Parathyroid adenoma (tissue), 2 donors: Measurements from ENCODE around the gene ACADS.

Experiments
- H2AFZ ChIP-seq: fragments of 300-600 bp; sonication (generic); one replicate; pipeline ENCODE4 v1.7.0; 2017; ENCODE audit warnings: antibody characterized with exemption, mild to moderate bottlenecking
- H3K27ac ChIP-seq: fragments of 300-600 bp; sonication (generic); one replicate; pipeline ENCODE4 v1.7.0; 2017
- H3K27me3 ChIP-seq: fragments of 300-600 bp; sonication (generic); one replicate; pipeline ENCODE4 v1.7.0; 2017; ENCODE audit warnings: low read length; ENCODE audit not compliant: control insufficient read depth, insufficient read depth
- H3K36me3 ChIP-seq: fragments of 300-600 bp; sonication (generic); one replicate; pipeline ENCODE4 v1.7.0; 2017; ENCODE audit warnings: low read length; ENCODE audit not compliant: control insufficient read depth, insufficient read depth
- H3K4me1 ChIP-seq: fragments of 300-600 bp; sonication (generic); one replicate; pipeline ENCODE4 v1.7.0; 2017; ENCODE audit warnings: control low read depth
- H3K4me2 ChIP-seq: fragments of 300-600 bp; sonication (generic); one replicate; pipeline ENCODE4 v1.7.0; 2017; ENCODE audit warnings: low read length
- H3K4me3 ChIP-seq: fragments of 300-600 bp; sonication (generic); one replicate; pipeline ENCODE4 v1.7.0; 2017; ENCODE audit warnings: low read depth, low read length
- H3K79me2 ChIP-seq: fragments of 300-600 bp; sonication (generic); one replicate; pipeline ENCODE4 v1.7.0; 2017; ENCODE audit warnings: control low read depth
- H3K9ac ChIP-seq: fragments of 300-600 bp; sonication (generic); one replicate; pipeline ENCODE4 v1.7.0; 2017; ENCODE audit warnings: mild to moderate bottlenecking
- H3K9me3 ChIP-seq: fragments of 300-600 bp; sonication (generic); one replicate; pipeline ENCODE4 v1.7.0; 2017; ENCODE audit warnings: low read length; ENCODE audit not compliant: control insufficient read depth
- CTCF ChIP-seq: fragments of 300-600 bp; sonication (generic); IDR thresholded peaks from one replicate; pipeline ENCODE4 v1.7.0; 2017; ENCODE audit warnings: antibody characterized with exemption, mild to moderate bottlenecking
- donor health status: primary hyperparathyroidism.

The ACADS gene

DNA sequence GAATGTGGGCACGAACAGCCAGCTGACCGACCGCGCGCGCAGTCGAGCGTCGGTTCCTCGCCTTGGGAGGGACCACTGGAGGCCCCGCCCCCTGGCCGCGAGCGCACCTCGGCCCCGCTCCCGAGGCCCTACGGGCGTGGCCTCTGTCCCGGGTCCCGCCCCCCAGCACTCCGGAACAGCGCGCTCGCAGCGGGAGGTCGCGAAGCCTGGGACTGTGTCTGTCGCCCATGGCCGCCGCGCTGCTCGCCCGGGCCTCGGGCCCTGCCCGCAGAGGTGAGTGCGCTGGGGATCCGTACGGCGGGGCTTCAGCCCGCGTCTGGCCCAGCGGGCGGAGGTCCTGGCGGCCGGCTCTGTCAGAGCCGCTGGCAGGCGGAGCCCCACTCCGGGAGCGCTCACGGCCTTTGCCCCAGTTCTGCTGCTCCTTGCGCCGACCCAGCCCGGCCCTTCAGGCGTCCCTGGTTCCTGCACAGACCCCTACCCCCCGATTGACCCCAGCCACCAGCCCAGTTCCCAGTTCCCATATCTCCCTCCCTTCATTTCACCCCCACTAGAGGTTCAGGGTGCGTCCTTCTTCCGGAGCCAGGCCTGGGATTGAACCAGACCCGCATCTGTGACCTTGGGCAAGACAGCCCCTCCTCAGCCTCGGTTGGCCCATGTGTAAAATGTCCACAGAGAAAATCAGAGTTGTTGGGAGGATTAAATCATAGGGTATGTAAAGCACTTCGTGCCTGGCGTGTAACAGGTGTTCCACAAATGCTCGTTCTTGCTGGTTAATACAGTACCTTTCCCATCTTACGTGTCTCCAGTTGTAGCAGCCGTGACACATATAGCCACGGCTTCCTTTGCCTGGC, at the start of gene ACADS:
ACADS (plus strand) TSS at position 168 of the 851 bp plus-strand sequence; CDS start at position 228, 60 bp downstream.
- Histone ChIP-seq H3K79me2 (no peaks in the 10 kb centered on the region), H2AFZ (peak within 1 kb of the TSS; percentile 94), H3K9ac (no peak within 1 kb of the TSS), H3K4me3 (peak within 1 kb of the TSS; percentile 55), H3K27me3 (no peaks in the 10 kb centered on the region), H3K27ac (peak within 1 kb of the TSS; percentile 12), H3K36me3 (no peaks in the 10 kb centered on the region), H3K4me2 (peak within 1 kb of the TSS; percentile 72), H3K4me1 (no peaks in the 10 kb centered on the region), H3K9me3 (no peaks in the 10 kb centered on the region)
- TF ChIP-seq CTCF, result no peak

DNA sequence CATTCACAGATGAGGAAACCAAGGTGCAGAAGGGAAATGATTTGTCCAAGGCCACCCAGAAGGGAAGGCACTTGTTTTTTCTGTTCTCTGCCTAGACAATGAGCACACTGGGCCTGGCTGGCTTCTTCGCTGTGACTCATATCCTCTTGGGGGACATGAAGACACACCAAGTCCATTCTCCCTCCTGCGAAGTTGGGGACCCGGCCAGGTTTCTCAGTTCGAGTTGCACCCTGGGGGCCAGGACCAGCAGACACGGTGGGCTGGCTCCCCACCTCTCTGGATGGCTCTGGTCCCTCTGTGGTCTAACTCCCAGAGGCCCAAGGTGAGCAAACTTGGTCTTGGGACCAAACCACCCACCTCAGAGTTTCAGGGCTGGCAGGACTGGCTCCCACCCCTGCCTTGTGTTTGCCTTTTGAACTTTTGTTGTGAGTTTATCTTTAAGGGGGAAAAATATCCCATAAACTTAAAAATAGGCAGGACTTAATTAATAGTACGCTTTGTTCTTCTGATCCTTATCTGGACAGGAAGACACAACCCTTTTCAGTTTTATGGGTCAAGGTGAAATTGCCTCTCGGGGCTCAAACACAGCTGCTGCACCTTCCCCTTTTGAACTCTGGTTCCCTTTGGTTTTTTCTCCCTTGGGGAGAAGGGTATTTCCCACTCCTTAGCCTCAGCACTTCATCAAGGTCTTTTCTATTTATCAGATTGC, 47.7 kb upstream of the ACADS start:
- no peaks in the 10 kb centered on the region for H3K79me2 ChIP-seq
- no peaks in the 10 kb centered on the region for H3K27me3 ChIP-seq
- TF ChIP-seq CTCF, result no peak
- no peak overlapping the region for H3K4me3 ChIP-seq
- H3K9me3 ChIP-seq, result no peaks in the 10 kb centered on the region
- peak overlapping the region; percentile 26 for H3K4me2 ChIP-seq
- H3K4me1 ChIP-seq, result no peaks in the 10 kb centered on the region
- H3K9ac ChIP-seq, result no peak overlapping the region
- H3K36me3 ChIP-seq, result no peaks in the 10 kb centered on the region
- H3K27ac ChIP-seq, result peak overlapping the region; percentile 52
- no peak overlapping the region for H2AFZ ChIP-seq

GRCh38 chr12:120678572-120678971, 47.1 kb upstream of the ACADS start:
- Histone ChIP-seq H3K4me2 (no peak overlapping the region), H2AFZ (no peak overlapping the region), H3K36me3 (no peaks in the 10 kb centered on the region), H3K79me2 (no peaks in the 10 kb centered on the region), H3K27ac (no peak overlapping the region), H3K9ac (no peak overlapping the region), H3K4me3 (no peak overlapping the region), H3K4me1 (no peaks in the 10 kb centered on the region), H3K9me3 (no peaks in the 10 kb centered on the region), H3K27me3 (no peaks in the 10 kb centered on the region)
- no peak for TF ChIP-seq CTCF

GRCh38 chr12:120680165-120680738, 45.4 kb upstream of the ACADS start:
- H3K27me3 ChIP-seq, result no peaks in the 10 kb centered on the region
- H3K4me3 ChIP-seq, result no peak overlapping the region
- no peak overlapping the region for H3K4me2 ChIP-seq
- H3K36me3 ChIP-seq, result no peaks in the 10 kb centered on the region
- no peaks in the 10 kb centered on the region for H3K4me1 ChIP-seq
- no peaks in the 10 kb centered on the region for H3K9me3 ChIP-seq
- H3K79me2 ChIP-seq, result no peaks in the 10 kb centered on the region
- no peak for TF ChIP-seq CTCF
- no peak overlapping the region for H3K9ac ChIP-seq
- no peak overlapping the region for H2AFZ ChIP-seq
- H3K27ac ChIP-seq, result no peak overlapping the region
